Measurements from ENCODE around the gene PLA1A. TPM values are rescaled to one million over a fixed set of nuclear protein-coding genes. Genes with fewer than 3 reads are reported as not detected.

Gene PLA1A
- total RNA-seq, 1 experiment from 2014 or later: 0.75 TPM

GRCh38 chr3:119611664-119612063 lies 14.0 kb downstream of the PLA1A start:
- Histone ChIP-seq H3K36me3 (ENCODE audit: control insufficient read depth, insufficient read depth, low read length) (no peaks in the 10 kb centered on the region), H3K27me3 (replicated peaks; ENCODE audit: control insufficient read depth, insufficient read depth, low read length) (no peaks in the 10 kb centered on the region), H3K4me1 (no peaks in the 10 kb centered on the region), H3K9me3 (no peaks in the 10 kb centered on the region), H3K4me3 (ENCODE audit: low read depth, low read length) (no peak overlapping the region)
- Mint-ChIP-seq H3K4me3 (ENCODE audit: unreplicated experiment) (no peak overlapping the region), H3K9me3 (ENCODE audit: unreplicated experiment) (no peaks in the 10 kb centered on the region), H3K4me1 (ENCODE audit: low read depth, unreplicated experiment) (peaks cover 7% of the 10 kb centered on the region), H3K27ac (ENCODE audit: unreplicated experiment) (no peak overlapping the region), H3K36me3 (ENCODE audit: insufficient read depth, unreplicated experiment) (no peaks in the 10 kb centered on the region), H3K27me3 (ENCODE audit: insufficient read depth, unreplicated experiment) (peaks cover 6% of the 10 kb centered on the region)
- intact Hi-C loops (cut with micrococcal nuclease; ENCODE audit: unreplicated experiment): no loop called here
- no TSS peak for BruUV-seq (replicated peaks)
- POLR2A ChIA-PET: no interaction called here
- no peak for TF ChIP-seq CTCF (IDR thresholded peaks at IDR 0.05; ENCODE audit: insufficient read depth in 1 of 2, low read depth in 1 of 2, low read length in 1 of 2, severe bottlenecking in 1 of 2, unreplicated experiment in 1 of 2)
- no peak for DNase-seq
- CTCF ChIA-PET: no interaction called here

GRCh38 chr3:119613201-119613600 lies 15.5 kb downstream of the PLA1A start:
- H3K36me3 ChIP-seq (ENCODE audit: control insufficient read depth, insufficient read depth, low read length): no peaks in the 10 kb centered on the region
- no peak overlapping the region for H3K4me3 ChIP-seq (ENCODE audit: low read depth, low read length)
- Mint-ChIP-seq H3K27me3 (ENCODE audit: insufficient read depth, unreplicated experiment) (peaks cover 4% of the 10 kb centered on the region), H3K4me3 (ENCODE audit: unreplicated experiment) (no peak overlapping the region), H3K36me3 (ENCODE audit: insufficient read depth, unreplicated experiment) (no peaks in the 10 kb centered on the region), H3K4me1 (ENCODE audit: low read depth, unreplicated experiment) (peaks cover 7% of the 10 kb centered on the region), H3K9me3 (ENCODE audit: unreplicated experiment) (no peaks in the 10 kb centered on the region), H3K27ac (ENCODE audit: unreplicated experiment) (no peak overlapping the region)
- H3K9me3 ChIP-seq: no peaks in the 10 kb centered on the region
- H3K4me1 ChIP-seq: no peaks in the 10 kb centered on the region
- no peaks in the 10 kb centered on the region for H3K27me3 ChIP-seq (replicated peaks; ENCODE audit: control insufficient read depth, insufficient read depth, low read length)
- CTCF ChIA-PET: no interaction called here
- intact Hi-C loops (cut with micrococcal nuclease; ENCODE audit: unreplicated experiment): no loop called here
- BruUV-seq (replicated peaks): no TSS peak
- POLR2A ChIA-PET: no interaction called here
- DNase-seq: no peak
- no peak for TF ChIP-seq CTCF (IDR thresholded peaks at IDR 0.05; ENCODE audit: insufficient read depth in 1 of 2, low read depth in 1 of 2, low read length in 1 of 2, severe bottlenecking in 1 of 2, unreplicated experiment in 1 of 2)

GRCh38 chr3:119613872-119614271 lies 16.2 kb downstream of the PLA1A start:
- peaks cover 7% of the 10 kb centered on the region for H3K4me1 Mint-ChIP-seq (ENCODE audit: low read depth, unreplicated experiment)
- H3K27ac Mint-ChIP-seq (ENCODE audit: unreplicated experiment): no peak overlapping the region
- no peak for DNase-seq
- POLR2A ChIA-PET: no interaction called here
- no peak for TF ChIP-seq CTCF (IDR thresholded peaks at IDR 0.05; ENCODE audit: insufficient read depth in 1 of 2, low read depth in 1 of 2, low read length in 1 of 2, severe bottlenecking in 1 of 2, unreplicated experiment in 1 of 2)
- Histone ChIP-seq H3K36me3 (ENCODE audit: control insufficient read depth, insufficient read depth, low read length) (no peaks in the 10 kb centered on the region), H3K4me1 (no peaks in the 10 kb centered on the region), H3K27me3 (replicated peaks; ENCODE audit: control insufficient read depth, insufficient read depth, low read length) (no peaks in the 10 kb centered on the region), H3K4me3 (ENCODE audit: low read depth, low read length) (no peak overlapping the region), H3K9me3 (no peaks in the 10 kb centered on the region)
- H3K4me3 Mint-ChIP-seq (ENCODE audit: unreplicated experiment): no peak overlapping the region
- no peaks in the 10 kb centered on the region for H3K36me3 Mint-ChIP-seq (ENCODE audit: insufficient read depth, unreplicated experiment)
- CTCF ChIA-PET: no interaction called here
- no TSS peak for BruUV-seq (replicated peaks)
- no peaks in the 10 kb centered on the region for H3K9me3 Mint-ChIP-seq (ENCODE audit: unreplicated experiment)
- intact Hi-C loops (cut with micrococcal nuclease; ENCODE audit: unreplicated experiment): no loop called here
- H3K27me3 Mint-ChIP-seq (ENCODE audit: insufficient read depth, unreplicated experiment): peaks cover 4% of the 10 kb centered on the region

All from Caco-2 (cell line).